ENCODE results near the gene ARL6IP5.

ARL6IP5 gene

GRCh38 chr3:69084326-69085167 is at the start of gene ARL6IP5:
TSS of gene ARL6IP5 (plus strand) at chr3:69084937. CDS start at chr3:69085048, 111 bp downstream.
- DNase-seq, result peak; percentile 44

- DNase-seq, result no peak
Observed at GRCh38 chr3:69044608-69045007, 40.1 kb upstream of the ARL6IP5 start.

GRCh38 chr3:69048990-69049389 is 35.7 kb upstream of the ARL6IP5 start:
- DNase-seq, result no peak

GRCh38 chr3:69051756-69052471 is 32.8 kb upstream of the ARL6IP5 start, which contains the start of gene TMF1:
TSS of gene TMF1 (minus strand) at chr3:69052333. CDS start at chr3:69052086, 247 bp downstream.
- DNase-seq, result no peak

- DNase-seq, result no peak
Observed at GRCh38 chr3:69052472-69052898, 32.3 kb upstream of the ARL6IP5 start.

- DNase-seq, result no peak
Observed at GRCh38 chr3:69058180-69058946, 26.4 kb upstream of the ARL6IP5 start.

GRCh38 chr3:69058947-69059224 is 25.9 kb upstream of the ARL6IP5 start:
- DNase-seq, result no peak

- no peak for DNase-seq
Observed at GRCh38 chr3:69059688-69060087, 25.0 kb upstream of the ARL6IP5 start.

- DNase-seq, result no peak
Observed at GRCh38 chr3:69063636-69064035, 21.1 kb upstream of the ARL6IP5 start.

- DNase-seq, result no peak
Observed at GRCh38 chr3:69065318-69065964, 19.3 kb upstream of the ARL6IP5 start.

- DNase-seq, result no peak
Observed at GRCh38 chr3:69066121-69066520, 18.6 kb upstream of the ARL6IP5 start.

- no peak for DNase-seq
Observed at GRCh38 chr3:69072928-69073327, 11.8 kb upstream of the ARL6IP5 start.

- DNase-seq, result no peak
Observed at GRCh38 chr3:69079269-69080159, 5.2 kb upstream of the ARL6IP5 start.

- peak; percentile 30 for DNase-seq
Observed at GRCh38 chr3:69080233-69080920, 4.4 kb upstream of the ARL6IP5 start, which contains the start of gene UBA3. TSS of gene UBA3 (minus strand) at chr3:69080365. CDS start at chr3:69080353, 12 bp downstream.

- DNase-seq, result no peak
Observed at GRCh38 chr3:69081583-69082262, 3.0 kb upstream of the ARL6IP5 start.

- DNase-seq, result no peak
Observed at GRCh38 chr3:69082361-69082760, 2.4 kb upstream of the ARL6IP5 start.

GRCh38 chr3:69082805-69083204 is 1.9 kb upstream of the ARL6IP5 start:
- DNase-seq, result no peak

- no peak for DNase-seq
Observed at GRCh38 chr3:69085168-69085832, 563 bp downstream of the ARL6IP5 start.

GRCh38 chr3:69085833-69086722 is 1.3 kb downstream of the ARL6IP5 start:
- peak; percentile 26 for DNase-seq

Data from DMS79 (cell line).